T-helper 2 cell treated with Interferon-gamma antibody and Interleukin-4, amounts not matched to agents 5 μg/mL and 100 μg/mL, for 36 hours (primary cell): ENCODE measurements around the gene HMSD.

Experiments
- DNase-seq: peaks from one replicate; pipeline ENCODE4 v3.0.0; 2021; ENCODE audit warnings: low spot score
- H3K27ac Mint-ChIP-seq: one replicate; pipeline ENCODE4 v1.8.0; 2021; ENCODE audit warnings: mild to moderate bottlenecking, mixed read lengths
- H3K27me3 Mint-ChIP-seq: one replicate; pipeline ENCODE4 v1.8.0; 2021; ENCODE audit warnings: low read depth, mixed read lengths
- H3K36me3 Mint-ChIP-seq: one replicate; pipeline ENCODE4 v1.8.0; 2021; ENCODE audit warnings: low read depth, mixed read lengths
- H3K4me1 Mint-ChIP-seq: one replicate; pipeline ENCODE4 v1.8.0; 2021; ENCODE audit warnings: low read depth, mixed read lengths
- H3K4me3 Mint-ChIP-seq: one replicate; pipeline ENCODE4 v1.8.0; 2022; ENCODE audit warnings: mild to moderate bottlenecking, moderate library complexity, mixed read lengths
- H3K9me3 Mint-ChIP-seq: one replicate; pipeline ENCODE4 v1.8.0; 2021; ENCODE audit warnings: mixed read lengths

The HMSD gene

GRCh38 chr18:63965716-63966330 is 16.7 kb downstream of the HMSD start:
- H3K27ac Mint-ChIP-seq = no peak overlapping the region
- no peak overlapping the region for H3K4me3 Mint-ChIP-seq
- no peaks in the 10 kb centered on the region for H3K9me3 Mint-ChIP-seq
- no peak for DNase-seq
- H3K36me3 Mint-ChIP-seq = no peaks in the 10 kb centered on the region
- no peaks in the 10 kb centered on the region for H3K27me3 Mint-ChIP-seq
- H3K4me1 Mint-ChIP-seq = peaks cover 14% of the 10 kb centered on the region

DNA sequence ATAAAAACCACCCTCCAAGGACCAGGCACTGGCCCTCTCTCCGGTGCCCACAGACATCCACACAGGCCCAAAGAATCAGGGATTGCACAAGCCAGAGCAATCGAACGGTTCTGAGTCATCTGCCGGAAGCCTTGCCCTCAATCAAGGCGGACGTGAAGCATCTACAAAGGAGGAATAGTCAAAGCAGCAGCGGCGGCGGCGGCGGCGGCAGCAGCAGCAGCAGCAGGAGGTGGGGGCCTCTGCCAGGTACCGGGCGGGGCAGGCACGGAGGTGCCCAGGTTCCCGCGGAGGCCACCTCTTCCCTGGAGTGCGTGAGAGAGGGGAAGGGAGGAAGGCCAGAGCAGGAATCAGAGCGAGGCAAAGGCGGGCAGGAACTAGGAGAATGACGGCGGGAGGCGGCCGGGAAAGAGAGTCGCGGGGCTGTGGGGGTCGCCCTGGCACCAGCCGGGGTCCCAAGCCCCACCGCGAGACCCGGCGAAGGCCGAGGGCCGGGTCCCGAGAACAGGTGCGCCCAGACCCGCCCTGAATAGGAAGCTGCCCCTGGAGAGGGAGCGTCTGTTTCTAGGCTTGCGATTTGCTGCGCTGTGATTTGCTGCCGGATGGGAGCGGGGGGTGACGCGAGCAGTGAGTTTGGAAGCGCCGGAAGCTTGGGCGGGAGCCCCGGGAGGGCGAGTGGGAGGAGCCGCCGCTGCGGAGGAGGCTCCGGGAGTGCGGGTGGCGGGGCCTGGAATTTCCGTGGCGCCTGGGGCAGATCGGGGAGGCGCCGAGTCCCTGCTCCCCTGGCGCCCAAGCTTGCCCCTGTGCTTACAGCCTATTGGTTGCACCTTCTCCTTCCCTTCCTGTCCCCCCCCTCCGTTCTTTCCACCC is 21.1 kb downstream of the HMSD start, which contains the start of gene SERPINB8:
Gene SERPINB8, plus strand, starts transcription at position 140 of the 867 bp plus-strand sequence. CDS start 8,228 bp downstream, outside the sequence.
- H3K27ac Mint-ChIP-seq = peak within 1 kb of the TSS; percentile 92
- peaks cover 19% of the 10 kb centered on the region for H3K4me1 Mint-ChIP-seq
- no peaks in the 10 kb centered on the region for H3K9me3 Mint-ChIP-seq

DNA sequence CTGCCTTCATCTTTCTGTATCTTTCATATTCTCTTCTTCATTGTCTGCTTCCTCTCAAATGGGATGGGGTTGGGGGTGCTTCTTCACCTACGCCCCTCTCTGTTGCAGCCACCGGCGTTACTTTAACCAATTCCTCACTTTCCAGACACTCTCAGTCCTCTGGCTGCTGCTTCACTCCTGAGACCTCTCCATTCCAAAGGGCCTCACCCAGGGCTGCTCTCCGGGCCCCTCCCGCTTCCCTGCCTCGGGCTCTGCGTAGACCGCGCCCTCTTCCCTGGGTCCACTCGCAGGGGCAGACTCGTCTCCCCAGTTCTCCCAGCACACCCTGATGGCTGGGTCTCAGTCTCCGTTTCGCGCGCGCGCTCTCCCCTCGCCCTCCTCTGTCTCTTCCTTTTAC is 21.7 kb downstream of the HMSD start:
- H3K4me3 Mint-ChIP-seq = peak overlapping the region; percentile 91
- H3K27me3 Mint-ChIP-seq = no peaks in the 10 kb centered on the region
- peaks cover 21% of the 10 kb centered on the region for H3K4me1 Mint-ChIP-seq
- H3K9me3 Mint-ChIP-seq = no peaks in the 10 kb centered on the region
- H3K27ac Mint-ChIP-seq = peak overlapping the region; percentile 92
- DNase-seq = no peak
- H3K36me3 Mint-ChIP-seq = no peaks in the 10 kb centered on the region

More for the DNA sequence above, 21.1 kb downstream of the HMSD start, which contains the start of gene SERPINB8:
- peak; percentile 81 for DNase-seq
- peak within 1 kb of the TSS; percentile 91 for H3K4me3 Mint-ChIP-seq
- no peaks in the 10 kb centered on the region for H3K36me3 Mint-ChIP-seq
- no peaks in the 10 kb centered on the region for H3K27me3 Mint-ChIP-seq

DNA sequence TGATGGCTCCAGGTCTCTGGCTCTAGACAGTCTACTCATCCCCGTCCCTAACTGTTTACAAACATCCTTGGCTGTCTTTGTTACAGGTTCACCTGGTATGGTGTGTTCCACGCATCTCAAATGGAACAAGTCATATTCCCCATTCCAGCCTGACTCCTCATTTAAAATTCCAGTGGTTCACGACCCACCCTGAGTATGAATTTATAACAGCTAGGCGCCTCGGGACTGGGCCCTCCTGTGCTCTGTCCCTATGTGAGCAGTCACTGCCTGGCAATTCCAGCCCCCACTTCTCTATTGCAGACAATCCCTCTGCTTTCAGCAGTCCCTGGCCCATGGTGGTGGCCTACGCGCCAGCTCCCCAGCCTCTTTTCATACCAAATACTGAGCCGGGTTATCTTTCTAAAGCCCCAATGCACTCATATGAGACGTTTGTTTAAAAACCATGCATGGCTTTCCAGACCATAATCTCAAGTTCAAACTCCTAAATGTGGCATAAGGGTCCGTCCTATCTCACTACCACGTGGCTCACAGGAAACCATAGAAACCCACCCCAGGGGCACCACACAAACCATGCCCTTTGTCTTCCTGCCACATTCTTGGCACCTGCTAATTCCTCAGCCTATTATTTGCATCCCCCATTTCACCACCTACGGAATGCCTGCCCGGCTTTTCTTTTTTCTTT is 22.4 kb downstream of the HMSD start:
- Mint-ChIP-seq H3K36me3 (no peaks in the 10 kb centered on the region), H3K4me3 (peak overlapping the region; percentile 91), H3K9me3 (no peaks in the 10 kb centered on the region), H3K27me3 (no peaks in the 10 kb centered on the region), H3K4me1 (peaks cover 21% of the 10 kb centered on the region), H3K27ac (peak overlapping the region; percentile 75)
- no peak for DNase-seq

GRCh38 chr18:63972002-63972376 is 22.9 kb downstream of the HMSD start:
- no peaks in the 10 kb centered on the region for H3K27me3 Mint-ChIP-seq
- no peak overlapping the region for H3K4me3 Mint-ChIP-seq
- no peak overlapping the region for H3K27ac Mint-ChIP-seq

GRCh38 chr18:63974991-63975390 is 25.9 kb downstream of the HMSD start:
- Mint-ChIP-seq H3K9me3 (no peaks in the 10 kb centered on the region), H3K4me1 (peaks cover 18% of the 10 kb centered on the region), H3K36me3 (no peaks in the 10 kb centered on the region), H3K27me3 (no peaks in the 10 kb centered on the region), H3K4me3 (no peak overlapping the region), H3K27ac (no peak overlapping the region)
- no peak for DNase-seq

More at GRCh38 chr18:63972002-63972376, 22.9 kb downstream of the HMSD start:
- no peak for DNase-seq
- peaks cover 21% of the 10 kb centered on the region for H3K4me1 Mint-ChIP-seq
- H3K36me3 Mint-ChIP-seq = no peaks in the 10 kb centered on the region
- no peaks in the 10 kb centered on the region for H3K9me3 Mint-ChIP-seq

DNA sequence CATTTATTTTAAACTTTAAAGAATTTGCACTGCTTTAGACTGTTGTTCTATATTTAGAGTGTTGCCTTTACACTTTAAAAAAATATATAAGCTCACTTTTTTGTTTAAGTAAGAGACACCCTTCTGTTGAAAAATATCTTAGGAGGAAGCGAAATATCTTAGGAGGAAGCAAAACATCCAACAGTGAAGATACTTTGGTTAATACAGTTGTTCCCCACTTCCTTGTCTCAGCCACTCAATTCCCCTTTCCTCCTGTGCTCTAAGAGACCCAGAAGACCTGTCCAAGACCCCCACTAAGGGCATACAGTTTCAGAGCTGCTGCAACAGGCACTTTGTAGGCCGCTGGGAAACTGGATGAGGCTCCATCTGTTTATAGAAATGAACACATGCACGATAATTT is 26.5 kb downstream of the HMSD start:
- H3K4me1 Mint-ChIP-seq = peaks cover 18% of the 10 kb centered on the region
- no peaks in the 10 kb centered on the region for H3K9me3 Mint-ChIP-seq
- H3K27ac Mint-ChIP-seq = no peak overlapping the region
- DNase-seq = no peak
- H3K27me3 Mint-ChIP-seq = no peaks in the 10 kb centered on the region
- no peak overlapping the region for H3K4me3 Mint-ChIP-seq
- no peaks in the 10 kb centered on the region for H3K36me3 Mint-ChIP-seq

- DNase-seq = no peak
- H3K4me3 Mint-ChIP-seq = no peak overlapping the region
- H3K27ac Mint-ChIP-seq = no peak overlapping the region
- H3K9me3 Mint-ChIP-seq = no peaks in the 10 kb centered on the region
- H3K36me3 Mint-ChIP-seq = peaks cover 2% of the 10 kb centered on the region
- no peaks in the 10 kb centered on the region for H3K27me3 Mint-ChIP-seq
- H3K4me1 Mint-ChIP-seq = peaks cover 15% of the 10 kb centered on the region
Measured at GRCh38 chr18:63977040-63977439, 27.9 kb downstream of the HMSD start.

GRCh38 chr18:63979409-63979920 is 30.4 kb downstream of the HMSD start:
- Mint-ChIP-seq H3K27ac (no peak overlapping the region), H3K36me3 (peaks cover 2% of the 10 kb centered on the region), H3K9me3 (no peaks in the 10 kb centered on the region)

DNA sequence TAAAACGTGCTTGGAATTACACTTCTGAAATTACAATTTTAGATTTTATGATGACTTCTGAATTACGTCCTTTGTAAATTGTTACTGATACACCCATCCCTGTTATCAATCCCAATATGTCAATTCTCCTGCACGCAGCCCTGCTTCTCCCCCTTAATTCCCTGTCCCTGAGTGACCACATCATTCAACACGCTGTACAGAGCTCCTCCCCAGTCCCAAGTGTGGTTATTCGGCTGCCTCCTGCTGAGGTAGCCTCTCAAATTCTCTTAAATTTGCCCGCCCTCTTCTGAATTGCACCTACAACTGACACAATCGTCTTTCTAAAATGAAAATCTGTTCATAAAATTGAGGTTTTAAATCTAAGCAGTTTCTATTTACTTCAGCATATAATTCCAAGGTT is 30.9 kb downstream of the HMSD start:
- Mint-ChIP-seq H3K4me3 (peak overlapping the region; percentile 0), H3K4me1 (peaks cover 14% of the 10 kb centered on the region), H3K36me3 (peaks cover 2% of the 10 kb centered on the region), H3K9me3 (no peaks in the 10 kb centered on the region), H3K27ac (no peak overlapping the region), H3K27me3 (no peaks in the 10 kb centered on the region)
- DNase-seq = no peak

More at GRCh38 chr18:63979409-63979920, 30.4 kb downstream of the HMSD start:
- H3K4me1 Mint-ChIP-seq = peaks cover 15% of the 10 kb centered on the region
- DNase-seq = peak; percentile 23
- no peaks in the 10 kb centered on the region for H3K27me3 Mint-ChIP-seq
- H3K4me3 Mint-ChIP-seq = peak overlapping the region; percentile 34

DNA sequence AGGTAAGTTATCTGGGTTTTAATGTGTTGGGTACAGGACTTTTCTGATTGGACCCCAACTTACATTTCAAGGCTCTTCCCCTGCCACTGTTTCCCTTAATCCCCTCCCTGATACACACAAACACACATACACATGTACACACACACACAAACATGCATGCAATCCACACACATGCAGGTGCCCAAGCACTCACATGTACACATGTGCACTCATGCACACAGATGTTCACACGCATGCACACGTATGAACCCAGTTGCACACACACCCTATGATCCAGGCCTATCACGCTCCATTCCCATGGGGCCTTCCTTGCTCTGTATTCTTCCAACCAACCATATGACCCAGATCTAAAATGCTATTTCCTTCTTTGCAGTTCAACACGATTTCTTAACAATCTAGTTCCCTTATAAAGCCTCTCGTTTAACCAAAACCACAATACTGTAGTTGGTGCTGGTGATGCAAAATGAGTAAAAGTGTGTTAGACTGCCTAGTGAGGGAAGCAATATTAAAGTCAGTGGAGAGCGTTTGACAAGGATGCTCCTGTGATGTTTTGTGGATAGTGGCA is 31.9 kb downstream of the HMSD start:
- H3K4me3 Mint-ChIP-seq = no peak overlapping the region
- H3K4me1 Mint-ChIP-seq = peaks cover 11% of the 10 kb centered on the region
- no peaks in the 10 kb centered on the region for H3K9me3 Mint-ChIP-seq
- DNase-seq = no peak
- peaks cover 2% of the 10 kb centered on the region for H3K36me3 Mint-ChIP-seq
- H3K27ac Mint-ChIP-seq = no peak overlapping the region
- H3K27me3 Mint-ChIP-seq = no peaks in the 10 kb centered on the region

DNA sequence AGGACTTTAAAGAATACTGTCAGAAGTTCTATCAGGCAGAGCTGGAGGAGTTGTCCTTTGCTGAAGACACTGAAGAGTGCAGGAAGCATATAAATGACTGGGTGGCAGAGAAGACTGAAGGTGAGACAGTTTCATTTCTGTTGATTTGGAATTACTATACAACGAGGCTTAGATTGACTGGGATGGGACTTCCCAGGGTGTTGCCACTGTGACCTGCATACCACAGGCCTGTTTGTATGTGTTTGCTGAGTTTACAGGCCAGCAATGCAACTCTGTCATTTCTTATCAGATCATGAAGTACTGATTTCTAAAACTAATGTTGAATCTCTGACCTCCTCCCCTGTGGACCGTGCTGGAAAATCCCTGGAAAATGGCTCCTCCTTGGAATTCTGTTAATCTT is 32.6 kb downstream of the HMSD start:
- Mint-ChIP-seq H3K27me3 (no peaks in the 10 kb centered on the region), H3K9me3 (no peaks in the 10 kb centered on the region), H3K4me1 (peaks cover 11% of the 10 kb centered on the region), H3K4me3 (no peak overlapping the region), H3K27ac (no peak overlapping the region), H3K36me3 (peaks cover 2% of the 10 kb centered on the region)
- no peak for DNase-seq

DNA sequence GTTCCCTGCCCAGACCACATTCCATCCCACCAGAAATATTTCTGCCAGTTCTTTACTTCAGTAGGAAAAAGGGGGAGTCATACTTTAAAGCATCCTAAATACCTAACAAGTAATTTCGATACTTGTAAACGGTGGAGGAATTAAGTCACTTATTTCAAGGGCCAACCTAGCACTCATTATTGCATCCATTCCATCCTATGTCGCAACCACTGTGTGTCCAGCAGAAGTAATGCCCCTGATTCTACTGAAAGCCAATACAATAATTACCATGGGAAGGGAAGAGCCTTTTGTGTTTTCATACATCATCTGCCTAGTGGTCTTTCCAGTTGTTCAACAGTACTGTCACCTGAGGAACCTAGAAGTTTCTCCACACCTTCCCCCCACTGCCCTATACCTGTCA is 33.3 kb downstream of the HMSD start:
- no peak for DNase-seq
- Mint-ChIP-seq H3K27me3 (no peaks in the 10 kb centered on the region), H3K36me3 (peaks cover 2% of the 10 kb centered on the region), H3K4me1 (peaks cover 11% of the 10 kb centered on the region), H3K4me3 (no peak overlapping the region), H3K27ac (no peak overlapping the region), H3K9me3 (no peaks in the 10 kb centered on the region)
